Measurements from ENCODE around the gene SLC7A7. TPM values are rescaled to one million over a fixed set of nuclear protein-coding genes. Genes with fewer than 3 reads are reported as not detected.
"Not testable (repeated sequence)": the region's sequence is repeated elsewhere in the genome, so short reads cannot be mapped to it uniquely, and the experiment has no call there.

The SLC7A7 gene
- total and polyA plus RNA-seq, 2 donors (not counting 1 experiment from before 2014, with no cell fraction given) = 6.3 to 9.5 TPM

- TF ChIP-seq EZH2 (IDR thresholded peaks at IDR 0.05; ENCODE audit: low read length, missing control alignments) (no peak), CTCF (conservative IDR thresholded peaks at IDR 0.05 in 1 of 2, IDR thresholded peaks at IDR 0.05 in 1 of 2; ENCODE audit: low read depth in 1 of 2, low read length in 2 of 2) (no peak)
- H3K4me1 ChIP-seq (ENCODE audit: control insufficient read depth, extremely low read depth, insufficient read depth, low read length) = no peaks in the 10 kb centered on the region
- H3K27me3 ChIP-seq (ENCODE audit: control insufficient read depth, insufficient read depth, low read length) = no peaks in the 10 kb centered on the region
- H3K79me2 ChIP-seq (ENCODE audit: control insufficient read depth, insufficient read depth, low read length) = peaks cover 2% of the 10 kb centered on the region
- no peak overlapping the region for H3K4me2 ChIP-seq (ENCODE audit: extremely low read depth, insufficient read depth, low read length)
- H2AFZ ChIP-seq (ENCODE audit: low read length) = no peak overlapping the region
- no peak for DNase-seq (ENCODE audit: low read depth in 2 of 2)
- H3K9me3 ChIP-seq (ENCODE audit: control insufficient read depth, insufficient read depth, low read depth, low read length) = no peaks in the 10 kb centered on the region
- H3K27ac ChIP-seq (ENCODE audit: insufficient read depth, low read length) = no peak overlapping the region
- no peaks in the 10 kb centered on the region for H4K20me1 ChIP-seq (ENCODE audit: control insufficient read depth, extremely low read depth, insufficient read depth, low read length)
- H3K36me3 ChIP-seq (ENCODE audit: control insufficient read depth, insufficient read depth, low read length) = no peaks in the 10 kb centered on the region
- H3K9ac ChIP-seq (ENCODE audit: insufficient read depth, low read length) = no peak overlapping the region
- H3K4me3 ChIP-seq (replicated peaks in 1 of 4; ENCODE audit: control extremely low read depth in 1 of 4, insufficient read depth in 1 of 4, low read depth in 3 of 4, low read length in 4 of 4) = no peak overlapping the region
Observed at GRCh38 chr14:22761734-22762133, 53.5 kb downstream of the SLC7A7 start.

- not testable (repeated sequence) for H2AFZ ChIP-seq (ENCODE audit: low read length); H3K9me3 ChIP-seq (ENCODE audit: control insufficient read depth, insufficient read depth, low read depth, low read length); DNase-seq (ENCODE audit: low read depth in 2 of 2); H3K4me2 ChIP-seq (ENCODE audit: extremely low read depth, insufficient read depth, low read length); H3K4me1 ChIP-seq (ENCODE audit: control insufficient read depth, extremely low read depth, insufficient read depth, low read length); H3K79me2 ChIP-seq (ENCODE audit: control insufficient read depth, insufficient read depth, low read length); H3K27me3 ChIP-seq (ENCODE audit: control insufficient read depth, insufficient read depth, low read length); H3K36me3 ChIP-seq (ENCODE audit: control insufficient read depth, insufficient read depth, low read length); H3K9ac ChIP-seq (ENCODE audit: insufficient read depth, low read length); H3K4me3 ChIP-seq (replicated peaks in 1 of 4; ENCODE audit: control extremely low read depth in 1 of 4, insufficient read depth in 1 of 4, low read depth in 3 of 4, low read length in 4 of 4); H4K20me1 ChIP-seq (ENCODE audit: control insufficient read depth, extremely low read depth, insufficient read depth, low read length); H3K27ac ChIP-seq (ENCODE audit: insufficient read depth, low read length)
Observed at GRCh38 chr14:22757972-22758650, 57.1 kb downstream of the SLC7A7 start.

- Histone ChIP-seq H3K9me3 (ENCODE audit: control insufficient read depth, insufficient read depth, low read depth, low read length) (no peaks in the 10 kb centered on the region), H3K27ac (ENCODE audit: insufficient read depth, low read length) (no peak overlapping the region), H3K9ac (ENCODE audit: insufficient read depth, low read length) (no peak overlapping the region), H3K36me3 (ENCODE audit: control insufficient read depth, insufficient read depth, low read length) (no peaks in the 10 kb centered on the region), H3K79me2 (ENCODE audit: control insufficient read depth, insufficient read depth, low read length) (no peaks in the 10 kb centered on the region), H2AFZ (ENCODE audit: low read length) (no peak overlapping the region), H3K4me2 (ENCODE audit: extremely low read depth, insufficient read depth, low read length) (no peak overlapping the region), H3K4me3 (replicated peaks in 1 of 4; ENCODE audit: control extremely low read depth in 1 of 4, insufficient read depth in 1 of 4, low read depth in 3 of 4, low read length in 4 of 4) (no peak overlapping the region), H4K20me1 (ENCODE audit: control insufficient read depth, extremely low read depth, insufficient read depth, low read length) (no peaks in the 10 kb centered on the region), H3K4me1 (ENCODE audit: control insufficient read depth, extremely low read depth, insufficient read depth, low read length) (no peaks in the 10 kb centered on the region), H3K27me3 (ENCODE audit: control insufficient read depth, insufficient read depth, low read length) (no peaks in the 10 kb centered on the region)
- DNase-seq (ENCODE audit: low read depth in 2 of 2) = no peak
- no peak for TF ChIP-seq CTCF (conservative IDR thresholded peaks at IDR 0.05 in 1 of 2, IDR thresholded peaks at IDR 0.05 in 1 of 2; ENCODE audit: low read depth in 1 of 2, low read length in 2 of 2)
Observed at GRCh38 chr14:22753586-22753985, 61.6 kb downstream of the SLC7A7 start.

Measured in fibroblast of lung (primary cell).